Measurements from ENCODE around the gene BMPR1A.

DNA sequence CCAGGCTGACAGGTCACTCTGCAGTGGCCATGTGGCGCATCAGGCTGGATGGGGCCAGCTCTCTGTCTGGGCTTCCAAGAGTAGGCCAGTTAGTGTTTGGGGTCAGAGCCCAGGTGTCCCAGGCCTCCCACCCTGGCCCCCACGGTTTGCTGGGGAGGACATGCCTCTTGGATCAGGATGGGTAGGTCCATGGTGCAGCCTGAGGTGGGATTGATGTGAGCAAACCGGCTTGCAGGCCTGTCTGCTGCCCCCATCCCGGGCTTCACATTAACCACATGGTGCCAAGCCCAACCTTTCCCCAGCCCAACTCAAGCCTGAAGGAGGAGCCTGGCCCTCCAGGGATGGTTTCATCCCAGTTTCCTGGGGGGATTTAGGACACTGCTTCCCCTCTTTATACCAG, 48.9 kb upstream of the BMPR1A start:
- TF ChIP-seq POLR2A (IDR thresholded peaks at IDR 0.05) (no peak), POLR2AphosphoS5 (IDR thresholded peaks at IDR 0.05) (no peak)
